Midbrain (tissue), 1 donor: ENCODE data around the gene BIRC2.
"Not testable (repeated sequence)": the region's sequence is repeated elsewhere in the genome, so short reads cannot be mapped to it uniquely, and the experiment has no call there.

Source experiments
- DNase-seq: peaks from one replicate; lab custom pipeline; 2025; lab: John Stamatoyannopoulos, UW

BIRC2 gene

GRCh38 chr11:102346748-102347461 is at the start of gene BIRC2:
Gene BIRC2, plus strand, starts transcription at chr11:102347214. Its CDS starts 2,641 bp downstream, at chr11:102349855.
- DNase-seq = peak; percentile 96

- DNase-seq = not testable (repeated sequence)
Observed at GRCh38 chr11:102300837-102301236, 46.2 kb upstream of the BIRC2 start.

- DNase-seq = no peak
Observed at GRCh38 chr11:102302241-102302640, 44.8 kb upstream of the BIRC2 start.

GRCh38 chr11:102304686-102305085 is 42.3 kb upstream of the BIRC2 start:
- no peak for DNase-seq

- no peak for DNase-seq
Observed at GRCh38 chr11:102305352-102306047, 41.5 kb upstream of the BIRC2 start.

GRCh38 chr11:102306048-102306597 is 40.9 kb upstream of the BIRC2 start:
- DNase-seq = peak; percentile 24

GRCh38 chr11:102306817-102307726 is 39.9 kb upstream of the BIRC2 start:
- DNase-seq = no peak

GRCh38 chr11:102307727-102308038 is 39.3 kb upstream of the BIRC2 start:
- DNase-seq = no peak

GRCh38 chr11:102309621-102310541 is 37.1 kb upstream of the BIRC2 start:
- DNase-seq = no peak

- no peak for DNase-seq
Observed at GRCh38 chr11:102312667-102313066, 34.3 kb upstream of the BIRC2 start.

- no peak for DNase-seq
Observed at GRCh38 chr11:102313238-102313940, 33.6 kb upstream of the BIRC2 start.

- DNase-seq = no peak
Observed at GRCh38 chr11:102314784-102315183, 32.2 kb upstream of the BIRC2 start.

- DNase-seq = no peak
Observed at GRCh38 chr11:102316346-102316904, 30.6 kb upstream of the BIRC2 start.

- peak; percentile 54 for DNase-seq
Observed at GRCh38 chr11:102317099-102317767, 29.8 kb upstream of the BIRC2 start, which contains the start of gene BIRC3. Gene BIRC3, plus strand, starts transcription at chr11:102317484. Its CDS starts 7,026 bp downstream, at chr11:102324510.

- DNase-seq = no peak
Observed at GRCh38 chr11:102317768-102318103, 29.3 kb upstream of the BIRC2 start.

- DNase-seq = no peak
Observed at GRCh38 chr11:102318469-102318868, 28.5 kb upstream of the BIRC2 start.

GRCh38 chr11:102319544-102319943 is 27.5 kb upstream of the BIRC2 start:
- no peak for DNase-seq

- no peak for DNase-seq
Observed at GRCh38 chr11:102320188-102320587, 26.8 kb upstream of the BIRC2 start.

- peak; percentile 52 for DNase-seq
Observed at GRCh38 chr11:102320679-102321078, 26.3 kb upstream of the BIRC2 start.

- no peak for DNase-seq
Observed at GRCh38 chr11:102322560-102322959, 24.5 kb upstream of the BIRC2 start.
